ENCODE measurements around the gene NOS1.

- TF ChIP-seq CTCF (IDR thresholded peaks at IDR 0.05) (no peak), POLR2A (IDR thresholded peaks at IDR 0.05) (no peak)
Observed at GRCh38 chr12:117188961-117189724, 172.3 kb downstream of the NOS1 start.
